Neural progenitor cell (in vitro differentiated cells): ENCODE data around the gene KRTAP10-4.

Source experiments
- CTCF ChIP-seq: fragments of 200-600 bp; sonication (generic); IDR thresholded peaks from 2 replicates; pipeline ENCODE4 v1.5.1; 2017; ENCODE audit warnings: antibody characterized with exemption, mild to moderate bottlenecking
- EZH2 ChIP-seq: fragments of 200-600 bp; sonication (generic); IDR thresholded peaks from 2 replicates; pipeline ENCODE4 v1.6.1; 2017; ENCODE audit warnings: antibody characterized with exemption, mild to moderate bottlenecking, moderate library complexity

GRCh38 chr21:44576025-44576420 is 2.5 kb downstream of the KRTAP10-4 start:
- TF ChIP-seq CTCF (no peak), EZH2 (no peak)
